Common myeloid progenitor, CD34-positive (primary cell): ENCODE data around the gene ACAD11.
A peak's percentile ranks its signal among the peaks of the same experiment; 100 is the strongest.
"Not testable (repeated sequence)": the region's sequence is repeated elsewhere in the genome, so short reads cannot be mapped to it uniquely, and the experiment has no call there.

Experiments used
- CTCF ChIA-PET: fragments of 350-600 bp; sonication (Branson Sonifier 250); formaldehyde crosslinking; loops from one replicate; lab custom pipeline; 2021; ENCODE audit warnings: antibody characterized with exemption; lab: Charles Lee
- POLR2A ChIA-PET: fragments of 350-600 bp; sonication (Branson Sonifier 250); formaldehyde crosslinking; loops from one replicate; lab custom pipeline; 2021; ENCODE audit warnings: antibody characterized with exemption; lab: Charles Lee
- DNase-seq, 3 donors: peaks; one replicate each; pipeline versions ENCODE4 v3.0.0 to v3.0.0-alpha.2; 2013
- H3K27ac ChIP-seq, 2 experiments: 1 replicate in 1 of 2; 2 replicates in 1 of 2; pipeline ENCODE4 v1.7.0; 2013; ENCODE audit warnings: inconsistent platforms in 2 of 2, low read length in 2 of 2, mild to moderate bottlenecking in 2 of 2, low read depth in 1 of 2, moderate library complexity in 1 of 2; ENCODE audit not compliant: severe bottlenecking in 2 of 2, insufficient read depth in 1 of 2, poor library complexity in 1 of 2
- H3K27me3 ChIP-seq, 5 experiments: replicated peaks in 2 of 5; 1 replicate in 3 of 5; 2 replicates in 2 of 5; pipeline versions ENCODE4 v1.6.1 to v1.7.0; 2013; ENCODE audit warnings: low read length in 4 of 5, mild to moderate bottlenecking in 2 of 5, moderate library complexity in 2 of 5, inconsistent platforms in 1 of 5; ENCODE audit not compliant: insufficient read depth in 5 of 5, control insufficient read depth in 4 of 5
- H3K36me3 ChIP-seq, 4 experiments: 1 replicate in 2 of 4; 2 replicates in 2 of 4; pipeline versions ENCODE4 v1.6.1 to v1.7.0; 2013; ENCODE audit warnings: low read length in 3 of 4, control low read depth in 1 of 4, mild to moderate bottlenecking in 1 of 4; ENCODE audit not compliant: control insufficient read depth in 4 of 4, insufficient read depth in 4 of 4
- H3K4me1 ChIP-seq, 4 experiments: 1 replicate in 3 of 4; 2 replicates in 1 of 4; pipeline versions ENCODE4 v1.6.1 to v1.7.1; 2013; ENCODE audit warnings: low read length in 3 of 4, mild to moderate bottlenecking in 3 of 4, control low read depth in 1 of 4, inconsistent platforms in 1 of 4, moderate library complexity in 1 of 4; ENCODE audit not compliant: control insufficient read depth in 4 of 4, insufficient read depth in 4 of 4; ENCODE audit errors: control extremely low read depth in 1 of 4
- H3K4me3 ChIP-seq, 7 experiments: 1 replicate in 4 of 7; 2 replicates in 3 of 7; pipeline versions ENCODE4 v1.5.1 to v1.7.0; 2013; ENCODE audit warnings: mild to moderate bottlenecking in 7 of 7, low read length in 6 of 7, moderate library complexity in 6 of 7, inconsistent platforms in 2 of 7, low read depth in 2 of 7, control low read depth in 1 of 7; ENCODE audit not compliant: insufficient read depth in 4 of 7, control insufficient read depth in 1 of 7; ENCODE audit errors: extremely low read depth in 1 of 7
- H3K9me3 ChIP-seq, 5 experiments: 1 replicate in 4 of 5; 2 replicates in 1 of 5; pipeline versions ENCODE4 v1.6.1 to v1.7.1; 2013; ENCODE audit warnings: low read length in 4 of 5, mild to moderate bottlenecking in 2 of 5, inconsistent platforms in 1 of 5, low read depth in 1 of 5, moderate library complexity in 1 of 5; ENCODE audit not compliant: control insufficient read depth in 4 of 5, insufficient read depth in 2 of 5; ENCODE audit errors: control extremely low read depth in 1 of 5
- WGBS: methylation state at CpG from one replicate; pipeline ENCODE4 v1.1.5; 2013; ENCODE audit not compliant: insufficient coverage; 5-methylcytosine and 5-hydroxymethylcytosine counted together

Gene ACAD11

DNA sequence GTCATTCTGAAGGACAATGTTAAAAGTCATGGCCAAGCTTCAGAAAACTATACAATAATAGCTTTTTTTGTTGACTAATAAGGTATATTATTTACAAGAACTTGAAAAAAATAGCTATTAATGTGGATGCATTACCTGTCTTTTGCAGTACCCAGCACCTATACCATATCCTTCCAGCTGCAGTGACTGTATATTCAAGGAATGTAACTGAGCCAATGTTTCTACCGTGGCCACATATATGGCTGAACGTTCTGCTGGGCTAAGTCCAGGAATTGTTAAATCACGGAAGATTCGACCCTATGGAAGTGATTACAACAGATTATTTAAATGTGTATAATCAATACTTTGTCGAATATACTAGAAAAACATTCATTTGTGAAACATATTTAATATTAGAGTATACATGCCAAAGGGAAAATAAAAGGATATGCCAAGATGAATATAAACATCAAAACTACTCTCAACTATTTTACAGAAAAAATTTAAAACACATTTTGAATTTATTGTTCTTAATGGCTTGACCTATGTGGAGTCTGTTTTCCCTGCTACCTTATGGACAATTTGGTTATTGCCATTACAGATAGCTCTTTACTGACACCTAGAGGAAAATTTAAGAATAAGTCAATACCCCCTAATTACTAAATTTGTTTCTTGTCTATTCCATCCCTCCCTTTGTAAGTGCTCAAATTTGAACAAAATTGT lies 17.6 kb downstream of the ACAD11 start:
- WGBS: 100% methylated on average over 2 of the region's 5 CpGs
- peak; percentile 45 to 72 (median 62) for DNase-seq
- peaks cover 0 to 3% (median 1%) of the 10 kb centered on the region in 4 experiments for H3K4me1 ChIP-seq
- no peaks in the 10 kb centered on the region for H3K9me3 ChIP-seq
- no peak overlapping the region for H3K27ac ChIP-seq
- ChIA-PET POLR2A (interaction anchor here (0.6 to 1.2 kb wide), 3 partner anchors 102 to 193 kb away, joined by 3 to 4 read pairs (median 3); no protein-coding TSS in a partner anchor), CTCF (interaction anchor here (0.7 to 6.7 kb wide), 22 partner anchors 10 to 300 kb away, joined by 3 to 179 read pairs (median 4); no protein-coding TSS in a partner anchor)
- peaks cover 0 to 15% (median 8%) of the 10 kb centered on the region in 4 experiments for H3K36me3 ChIP-seq
- H3K4me3 ChIP-seq: no peak overlapping the region
- no peaks in the 10 kb centered on the region for H3K27me3 ChIP-seq

GRCh38 chr3:132641427-132641826 lies 18.2 kb downstream of the ACAD11 start:
- ChIA-PET CTCF (interaction anchor here (0.9 to 6.7 kb wide), 17 partner anchors 10 to 284 kb away, joined by 3 to 179 read pairs (median 4); no protein-coding TSS in a partner anchor), POLR2A (interaction anchor here (0.6 to 1.2 kb wide), 3 partner anchors 101 to 192 kb away, joined by 3 to 6 read pairs (median 4); no protein-coding TSS in a partner anchor)
- H3K36me3 ChIP-seq: peaks cover 0 to 15% (median 8%) of the 10 kb centered on the region in 4 experiments
- not testable (repeated sequence) for H3K4me3 ChIP-seq, H3K27me3 ChIP-seq, H3K9me3 ChIP-seq, H3K27ac ChIP-seq, H3K4me1 ChIP-seq, DNase-seq
- WGBS: 100% methylated on average over 2 of the region's 2 CpGs

DNA sequence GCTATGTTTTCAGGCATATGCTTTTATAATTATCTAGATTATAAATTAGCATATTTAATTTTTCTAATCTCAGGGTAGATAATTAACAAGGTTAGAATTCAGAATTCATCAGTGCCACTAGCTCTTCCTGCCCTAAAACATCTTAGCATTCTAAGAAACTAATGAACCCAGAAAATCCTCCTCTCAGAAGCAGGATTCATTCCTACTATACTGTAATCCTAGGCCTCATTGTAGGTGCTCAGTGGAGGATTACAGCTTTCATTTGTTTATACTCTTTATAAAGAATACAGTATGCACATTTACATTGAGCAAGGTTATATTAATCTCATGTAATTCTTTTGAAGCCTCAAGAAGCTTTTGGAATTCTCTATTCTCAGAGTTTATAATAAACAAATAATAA lies 20.9 kb downstream of the ACAD11 start:
- ChIA-PET CTCF (interaction anchor here (1.0 to 6.7 kb wide), 6 partner anchors 8 to 112 kb away, joined by 3 to 179 read pairs (median 4); no protein-coding TSS in a partner anchor), POLR2A (no interaction called here)
- Histone ChIP-seq H3K9me3 (no peaks in the 10 kb centered on the region), H3K27ac (no peak overlapping the region), H3K4me1 (peaks cover 0 to 3% (median 1%) of the 10 kb centered on the region in 4 experiments), H3K27me3 (no peaks in the 10 kb centered on the region), H3K36me3 (peaks cover 0 to 19% (median 11%) of the 10 kb centered on the region in 4 experiments), H3K4me3 (no peak overlapping the region)
- no peak for DNase-seq

DNA sequence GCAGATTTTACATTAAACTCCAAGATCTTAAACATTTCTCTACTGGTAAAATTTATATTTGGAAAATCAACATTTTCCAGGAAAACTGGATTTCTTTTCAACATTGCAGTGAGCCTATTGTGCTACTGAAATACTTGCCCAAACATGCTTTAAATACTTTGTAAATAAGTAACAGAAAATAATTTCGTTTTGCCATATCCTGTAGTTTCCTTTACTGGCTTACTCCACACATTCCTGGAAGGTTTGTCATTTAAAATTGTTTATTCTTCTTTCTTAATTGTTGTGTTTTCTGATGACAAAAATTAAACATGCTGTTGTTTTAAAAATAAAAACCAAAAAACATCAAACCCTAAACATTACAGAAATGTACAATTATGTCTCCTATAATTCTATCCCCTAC lies 22.0 kb downstream of the ACAD11 start:
- no peaks in the 10 kb centered on the region for H3K27me3 ChIP-seq
- H3K4me3 ChIP-seq: no peak overlapping the region
- DNase-seq: no peak
- no peak overlapping the region for H3K27ac ChIP-seq
- H3K4me1 ChIP-seq: no peaks in the 10 kb centered on the region
- peaks cover 0 to 19% (median 11%) of the 10 kb centered on the region in 4 experiments for H3K36me3 ChIP-seq
- H3K9me3 ChIP-seq: no peaks in the 10 kb centered on the region
- ChIA-PET CTCF (interaction anchor here (1.9 to 6.7 kb wide), 2 partner anchors 101 to 111 kb away, joined by 5 to 179 read pairs; no protein-coding TSS in a partner anchor), POLR2A (no interaction called here)
- WGBS: no CpG with 5 or more reads among the region's 1 CpG

DNA sequence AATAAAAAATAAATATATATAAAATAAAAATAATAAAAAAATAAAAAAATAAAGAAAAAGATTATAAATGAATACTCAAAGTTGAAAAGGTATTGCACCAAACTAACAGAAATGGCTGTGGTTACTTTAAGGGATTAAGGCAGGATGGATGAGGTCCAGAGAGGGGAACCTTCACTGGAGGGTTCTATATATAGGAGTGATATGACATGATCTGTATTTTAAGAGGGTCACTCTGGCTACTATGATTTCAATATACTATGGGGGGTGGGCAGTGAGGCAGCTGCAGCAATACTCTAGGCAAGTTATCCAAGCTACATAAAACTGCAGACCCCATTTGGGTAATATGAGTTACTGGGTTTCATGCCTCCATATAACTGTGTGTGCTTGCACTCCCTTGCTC lies 24.6 kb downstream of the ACAD11 start:
- Histone ChIP-seq H3K27me3 (no peaks in the 10 kb centered on the region), H3K9me3 (no peaks in the 10 kb centered on the region), H3K4me3 (no peak overlapping the region), H3K27ac (no peak overlapping the region), H3K4me1 (no peaks in the 10 kb centered on the region), H3K36me3 (peaks cover 3 to 16% (median 11%) of the 10 kb centered on the region in 4 experiments)
- DNase-seq: no peak
- POLR2A ChIA-PET: no interaction called here
- CTCF ChIA-PET: interaction anchor here (1.0 to 2.2 kb wide), 3 partner anchors 77 to 100 kb away, joined by 3 to 19 read pairs (median 4); no protein-coding TSS in a partner anchor

GRCh38 chr3:132630612-132631011 lies 29.0 kb downstream of the ACAD11 start:
- WGBS: 100% methylated on average over 2 of the region's 7 CpGs
- CTCF ChIA-PET: interaction anchor here (1.0 kb wide), 1 partner anchor 8 kb away, joined by 3 read pairs; no protein-coding TSS in a partner anchor
- H3K36me3 ChIP-seq: peaks cover 2 to 25% (median 18%) of the 10 kb centered on the region in 4 experiments

DNA sequence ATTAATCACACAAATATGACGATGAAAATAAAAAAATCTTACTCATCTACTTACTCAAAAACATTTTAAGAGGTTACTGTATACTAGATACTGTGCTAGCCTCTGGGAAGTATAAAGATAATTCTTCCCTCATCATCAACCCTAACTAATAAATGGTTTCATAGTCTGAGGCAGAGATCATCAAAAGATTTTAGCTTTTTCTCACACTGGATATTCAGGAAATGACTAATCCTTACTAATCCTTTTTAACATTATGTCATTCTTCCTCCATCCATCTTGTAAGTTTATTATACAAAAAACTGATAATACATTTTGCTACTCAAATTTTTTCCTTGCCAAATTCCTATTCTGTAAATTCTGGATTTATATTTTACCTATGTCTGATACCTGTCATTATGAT lies 29.7 kb downstream of the ACAD11 start:
- DNase-seq: no peak
- ChIA-PET CTCF (no interaction called here), POLR2A (no interaction called here)
- no CpG with 5 or more reads among the region's 1 CpG for WGBS
- no peaks in the 10 kb centered on the region for H3K27me3 ChIP-seq
- peaks cover 2 to 24% (median 15%) of the 10 kb centered on the region in 4 experiments for H3K36me3 ChIP-seq
- no peaks in the 10 kb centered on the region for H3K9me3 ChIP-seq
- H3K4me1 ChIP-seq: no peaks in the 10 kb centered on the region
- no peak overlapping the region for H3K27ac ChIP-seq
- no peak overlapping the region for H3K4me3 ChIP-seq

More at GRCh38 chr3:132630612-132631011, 29.0 kb downstream of the ACAD11 start:
- Histone ChIP-seq H3K9me3 (no peaks in the 10 kb centered on the region), H3K4me1 (no peaks in the 10 kb centered on the region), H3K27ac (no peak overlapping the region), H3K27me3 (no peaks in the 10 kb centered on the region), H3K4me3 (no peak overlapping the region)
- no peak for DNase-seq
- POLR2A ChIA-PET: no interaction called here
